Endothelial cell (in vitro differentiated cells): ENCODE data around the gene CARTPT. TPM values are rescaled to one million over a fixed set of nuclear protein-coding genes. Genes with fewer than 3 reads are reported as not detected.

Experiments
- DNase-seq: peaks from one replicate; pipeline ENCODE4 v3.0.0; 2021; ENCODE audit warnings: low spot score
- H3K27ac Mint-ChIP-seq: one replicate; pipeline ENCODE4 v1.8.0; 2021; ENCODE audit warnings: mixed read lengths, inconsistent platforms; ENCODE audit not compliant: unreplicated experiment
- H3K27me3 Mint-ChIP-seq: one replicate; pipeline ENCODE4 v1.8.0; 2021; ENCODE audit warnings: mild to moderate bottlenecking, moderate library complexity, mixed read lengths, inconsistent platforms; ENCODE audit not compliant: unreplicated experiment
- H3K36me3 Mint-ChIP-seq: one replicate; pipeline ENCODE4 v1.8.0; 2021; ENCODE audit warnings: mild to moderate bottlenecking, low read depth, mixed read lengths, inconsistent platforms; ENCODE audit not compliant: unreplicated experiment
- H3K4me1 Mint-ChIP-seq: one replicate; pipeline ENCODE4 v1.8.0; 2021; ENCODE audit warnings: mild to moderate bottlenecking, mixed read lengths, inconsistent platforms; ENCODE audit not compliant: unreplicated experiment
- H3K4me3 Mint-ChIP-seq: one replicate; pipeline ENCODE4 v1.8.0; 2021; ENCODE audit warnings: mild to moderate bottlenecking, mixed read lengths, inconsistent platforms; ENCODE audit not compliant: unreplicated experiment
- H3K9me3 Mint-ChIP-seq: one replicate; pipeline ENCODE4 v1.8.0; 2021; ENCODE audit warnings: mixed read lengths, inconsistent platforms; ENCODE audit not compliant: unreplicated experiment
- total RNA-seq: library from RNA; stranded (reverse); fragmentation: NEBNext Ultra II Directional; extraction: Animal tissue kit (Norgen Biotek cat#: 25700); gene quantifications from one replicate; pipeline ENCODE4 v1.2.1, GENCODE V29; 2021; ENCODE audit not compliant: unreplicated experiment
- TF ChIP-seq, protein P1 (sequence below): fragments of 200-600 bp; sonication (generic); IDR thresholded peaks from one replicate; pipeline ENCODE4 v1.5.0; 2021; ENCODE audit warnings: antibody characterized with exemption; ENCODE audit not compliant: unreplicated experiment

Gene CARTPT
- total RNA-seq, 1 donor from 2014 or later, result 148 TPM

DNA sequence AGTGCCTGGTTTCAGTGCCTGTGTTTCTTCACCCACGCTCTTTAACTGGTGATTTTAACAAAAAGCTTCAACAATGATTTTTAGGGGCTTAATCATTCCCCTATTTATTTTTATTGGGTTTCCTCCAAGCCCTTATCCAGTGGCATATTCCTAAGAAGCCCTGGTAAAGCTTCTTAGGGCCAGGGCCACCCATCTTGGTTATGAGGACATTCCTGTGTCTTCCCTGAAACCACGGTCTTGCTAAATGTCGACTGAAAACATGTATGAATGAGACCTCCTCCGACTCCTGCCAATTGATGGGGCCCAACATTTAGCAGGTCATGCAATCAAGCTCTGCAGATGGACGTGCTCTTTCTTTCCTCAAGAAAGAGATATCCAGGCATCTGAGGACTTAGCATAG, 13.7 kb upstream of the CARTPT start:
- Mint-ChIP-seq H3K4me1 (peaks cover 35% of the 10 kb centered on the region), H3K27ac (no peak overlapping the region), H3K9me3 (no peaks in the 10 kb centered on the region), H3K27me3 (peaks cover 5% of the 10 kb centered on the region), H3K4me3 (no peak overlapping the region), H3K36me3 (no peaks in the 10 kb centered on the region)
- TF ChIP-seq, protein P1, sequence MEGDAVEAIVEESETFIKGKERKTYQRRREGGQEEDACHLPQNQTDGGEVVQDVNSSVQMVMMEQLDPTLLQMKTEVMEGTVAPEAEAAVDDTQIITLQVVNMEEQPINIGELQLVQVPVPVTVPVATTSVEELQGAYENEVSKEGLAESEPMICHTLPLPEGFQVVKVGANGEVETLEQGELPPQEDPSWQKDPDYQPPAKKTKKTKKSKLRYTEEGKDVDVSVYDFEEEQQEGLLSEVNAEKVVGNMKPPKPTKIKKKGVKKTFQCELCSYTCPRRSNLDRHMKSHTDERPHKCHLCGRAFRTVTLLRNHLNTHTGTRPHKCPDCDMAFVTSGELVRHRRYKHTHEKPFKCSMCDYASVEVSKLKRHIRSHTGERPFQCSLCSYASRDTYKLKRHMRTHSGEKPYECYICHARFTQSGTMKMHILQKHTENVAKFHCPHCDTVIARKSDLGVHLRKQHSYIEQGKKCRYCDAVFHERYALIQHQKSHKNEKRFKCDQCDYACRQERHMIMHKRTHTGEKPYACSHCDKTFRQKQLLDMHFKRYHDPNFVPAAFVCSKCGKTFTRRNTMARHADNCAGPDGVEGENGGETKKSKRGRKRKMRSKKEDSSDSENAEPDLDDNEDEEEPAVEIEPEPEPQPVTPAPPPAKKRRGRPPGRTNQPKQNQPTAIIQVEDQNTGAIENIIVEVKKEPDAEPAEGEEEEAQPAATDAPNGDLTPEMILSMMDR, result no peak
- no peak for DNase-seq

DNA sequence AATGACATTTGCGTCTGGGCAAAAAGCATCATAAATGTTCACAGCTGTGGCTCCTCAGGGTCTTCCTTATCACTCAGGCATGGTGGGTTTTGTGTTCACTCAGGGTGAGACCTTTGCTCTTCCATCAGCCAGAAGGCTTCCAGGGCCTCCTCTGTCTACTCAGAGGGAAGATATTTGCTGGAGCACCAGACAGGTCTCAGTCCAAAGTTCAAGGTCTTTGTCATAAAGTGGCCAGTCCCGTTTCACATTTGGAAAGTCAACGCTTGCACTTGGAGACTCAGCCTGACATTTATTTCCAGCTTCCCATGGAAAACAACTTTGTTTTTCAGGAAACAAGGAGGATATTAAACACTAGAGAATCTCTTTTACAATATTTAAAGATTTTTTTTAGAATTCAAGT, 12.2 kb upstream of the CARTPT start:
- Mint-ChIP-seq H3K27ac (no peak overlapping the region), H3K27me3 (peaks cover 5% of the 10 kb centered on the region), H3K36me3 (no peaks in the 10 kb centered on the region), H3K9me3 (no peaks in the 10 kb centered on the region), H3K4me1 (peaks cover 23% of the 10 kb centered on the region), H3K4me3 (no peak overlapping the region)
- TF ChIP-seq, protein P1, result no peak
- DNase-seq, result no peak

DNA sequence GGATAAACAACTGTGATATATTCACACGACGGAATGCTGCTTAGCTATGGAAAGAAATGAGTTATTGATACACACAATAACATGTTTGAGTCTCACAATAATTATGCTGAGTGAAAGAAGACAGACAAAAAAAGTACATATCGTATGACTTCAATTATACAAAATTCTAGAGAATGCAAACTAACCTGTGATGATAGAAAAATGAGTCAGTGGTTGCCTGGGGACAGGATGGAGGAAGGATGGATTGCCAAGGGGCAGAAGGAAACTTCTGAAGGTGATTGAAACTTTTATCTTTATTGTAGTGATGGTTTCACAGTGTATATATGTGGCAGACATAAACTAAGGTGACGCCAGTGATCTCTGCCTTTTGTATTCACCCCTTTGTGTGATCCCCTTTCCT, 7.5 kb upstream of the CARTPT start:
- no peaks in the 10 kb centered on the region for H3K36me3 Mint-ChIP-seq
- TF ChIP-seq, protein P1, result no peak
- no peaks in the 10 kb centered on the region for H3K9me3 Mint-ChIP-seq
- H3K27ac Mint-ChIP-seq, result no peak overlapping the region
- H3K4me1 Mint-ChIP-seq, result no peaks in the 10 kb centered on the region
- DNase-seq, result no peak
- no peaks in the 10 kb centered on the region for H3K27me3 Mint-ChIP-seq
- H3K4me3 Mint-ChIP-seq, result no peak overlapping the region

DNA sequence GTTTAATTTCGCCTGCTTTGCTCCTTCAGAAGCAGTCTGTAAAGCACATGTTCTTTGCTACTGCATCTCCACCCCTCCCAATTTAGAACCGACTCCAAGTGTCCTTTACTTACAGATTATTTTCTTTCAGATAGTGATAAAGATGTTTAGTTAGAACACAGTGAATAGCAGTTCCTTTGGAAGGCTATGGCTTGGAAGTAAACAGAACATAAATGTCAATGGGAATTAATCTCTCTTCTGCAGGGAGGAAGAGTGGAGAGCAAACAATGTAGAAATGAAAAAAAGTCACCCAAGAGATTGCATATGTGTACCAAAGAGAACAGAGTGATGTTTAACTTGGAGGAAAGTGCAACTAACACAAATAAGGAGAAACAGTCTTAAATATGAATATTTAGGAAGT, 4.2 kb upstream of the CARTPT start:
- H3K9me3 Mint-ChIP-seq, result no peaks in the 10 kb centered on the region
- TF ChIP-seq, protein P1, result no peak
- H3K4me1 Mint-ChIP-seq, result peaks cover 20% of the 10 kb centered on the region
- DNase-seq, result no peak
- H3K27ac Mint-ChIP-seq, result no peak overlapping the region
- peaks cover 6% of the 10 kb centered on the region for H3K36me3 Mint-ChIP-seq
- H3K27me3 Mint-ChIP-seq, result peaks cover 18% of the 10 kb centered on the region
- H3K4me3 Mint-ChIP-seq, result no peak overlapping the region

DNA sequence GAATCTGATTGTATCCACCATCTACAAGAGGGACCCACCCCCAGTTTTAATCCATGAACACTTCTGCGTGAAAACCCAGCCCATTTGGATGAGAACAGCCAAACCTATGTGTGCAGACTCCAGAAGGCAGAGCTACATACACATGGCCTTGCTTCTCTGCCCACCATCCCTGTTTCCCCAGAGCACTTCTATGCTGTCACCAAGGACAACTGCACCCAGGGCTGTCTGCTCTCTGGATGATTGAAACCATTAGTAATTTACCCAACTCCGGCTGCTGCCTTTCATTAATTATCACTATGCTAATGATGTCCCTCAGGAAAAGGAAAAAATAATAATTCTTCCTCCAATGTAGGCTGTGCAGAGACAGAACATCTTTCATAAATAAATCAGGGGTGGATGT, 8.9 kb downstream of the CARTPT start:
- no peak overlapping the region for H3K4me3 Mint-ChIP-seq
- H3K27ac Mint-ChIP-seq, result no peak overlapping the region
- H3K36me3 Mint-ChIP-seq, result no peaks in the 10 kb centered on the region
- H3K9me3 Mint-ChIP-seq, result no peaks in the 10 kb centered on the region
- peaks cover 3% of the 10 kb centered on the region for H3K27me3 Mint-ChIP-seq
- H3K4me1 Mint-ChIP-seq, result peaks cover 35% of the 10 kb centered on the region
- no peak for DNase-seq
- TF ChIP-seq, protein P1, result no peak
